ENCODE data around the gene CD320.
"Not testable (repeated sequence)": the region's sequence is repeated elsewhere in the genome, so short reads cannot be mapped to it uniquely, and the experiment has no call there.

Gene CD320

DNA sequence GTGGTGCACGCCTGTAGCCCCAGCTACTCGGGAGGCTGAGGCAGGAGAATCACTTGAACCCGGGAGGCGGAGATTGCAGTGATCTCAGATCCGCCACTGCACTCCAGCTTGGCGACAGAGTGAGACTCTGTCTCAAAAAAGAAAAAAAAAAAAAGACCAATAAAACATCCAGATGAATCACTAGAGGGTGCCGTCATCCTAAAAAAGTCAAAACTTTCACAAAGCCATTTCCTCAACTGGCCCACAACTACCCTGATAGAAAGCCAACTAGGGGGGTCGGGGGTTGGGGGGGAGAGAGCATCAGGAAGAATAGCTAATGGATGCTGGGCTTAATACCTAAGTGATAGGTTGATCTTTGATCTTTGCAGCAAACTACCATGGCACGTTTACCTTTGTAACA, 10.7 kb upstream of the CD320 start:
- WGBS, result 88% methylated on average over 8 of the region's 9 CpGs

DNA sequence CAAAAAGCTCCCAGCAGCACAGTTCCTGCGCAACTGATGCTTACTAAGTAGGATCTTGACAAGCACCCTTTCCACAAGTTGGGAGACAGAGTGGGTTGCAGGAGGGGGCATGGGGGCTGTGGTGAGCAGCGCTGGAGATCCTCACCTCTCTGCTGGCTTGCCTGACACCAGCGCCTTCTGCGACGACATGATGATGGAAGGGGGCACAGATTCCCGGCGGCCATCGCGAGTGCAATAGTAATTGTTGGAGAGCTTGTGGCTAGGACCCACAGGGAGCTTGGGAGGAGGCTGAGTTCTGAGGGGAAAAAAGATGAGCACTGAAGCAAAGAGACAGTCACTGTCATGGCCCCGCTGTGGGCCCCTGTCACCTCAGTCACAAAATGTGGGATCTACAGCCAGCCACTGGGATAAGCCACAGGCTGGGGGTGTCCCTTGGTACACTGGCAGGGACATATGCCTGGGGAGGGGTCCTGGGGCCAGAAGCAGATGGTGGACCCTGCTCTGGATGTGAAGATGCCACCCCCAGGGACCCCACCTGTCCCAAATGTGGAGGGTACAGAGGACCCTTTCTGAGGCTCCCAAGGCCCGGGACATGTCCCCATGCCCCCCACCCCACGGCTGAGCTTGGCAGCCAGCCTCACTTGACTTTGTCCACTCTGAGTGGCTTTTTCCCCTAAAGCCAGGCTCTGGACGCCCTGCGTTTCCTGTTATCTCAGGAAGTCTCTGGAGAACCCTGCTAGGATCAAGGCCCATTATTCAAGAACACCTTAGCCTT, 8.4 kb upstream of the CD320 start:
- Histone ChIP-seq H4K91ac (ENCODE audit: low read length) (no peak overlapping the region), H4K8ac (ENCODE audit: low read length) (no peak overlapping the region), H3K4me3 (ENCODE audit: insufficient read depth in 1 of 2, low read depth in 1 of 2, low read length in 2 of 2) (no peak overlapping the region), H2BK12ac (ENCODE audit: low read length in 2 of 2) (no peak overlapping the region), H3K4me1 (ENCODE audit: control insufficient read depth, insufficient read depth, low read depth, low read length) (peaks cover 8% of the 10 kb centered on the region), H2BK5ac (ENCODE audit: low read depth, low read length, poor library complexity, severe bottlenecking) (no peak overlapping the region), H3K27me3 (ENCODE audit: control insufficient read depth in 1 of 2, insufficient read depth in 1 of 2, low read length in 2 of 2) (no peaks in the 10 kb centered on the region), H3K36me3 (ENCODE audit: control insufficient read depth in 1 of 2, insufficient read depth in 2 of 2, low read depth in 1 of 2, low read length in 2 of 2) (peaks cover 45 to 50% of the 10 kb centered on the region in 2 experiments), H3K9ac (ENCODE audit: low read length) (no peak overlapping the region), H3K14ac (ENCODE audit: low read length in 2 of 2) (no peak overlapping the region), H3K4me2 (ENCODE audit: low read length, poor library complexity, severe bottlenecking) (no peak overlapping the region), H3K79me1 (replicated peaks; ENCODE audit: low read length, poor library complexity, severe bottlenecking) (peaks cover 18% of the 10 kb centered on the region), H2AFZ (ENCODE audit: low read depth, low read length) (no peak overlapping the region), H3K18ac (ENCODE audit: low read depth in 1 of 2, low read length in 2 of 2) (no peak overlapping the region), H2BK120ac (ENCODE audit: low read depth, low read length) (no peak overlapping the region), H3K4ac (ENCODE audit: low read depth in 1 of 2, low read length in 2 of 2) (no peak overlapping the region), H3K27ac (ENCODE audit: low read length, poor library complexity, severe bottlenecking) (no peak overlapping the region), H3K23ac (ENCODE audit: low read length in 2 of 2) (no peak overlapping the region), H2BK15ac (ENCODE audit: low read depth, poor library complexity, severe bottlenecking) (no peak overlapping the region), H2AK5ac (ENCODE audit: low read length, severe bottlenecking) (no peak overlapping the region), H3K9me3 (ENCODE audit: control insufficient read depth, low read length) (no peaks in the 10 kb centered on the region)
- WGBS, result 84% methylated on average over 14 of the region's 14 CpGs
- DNase-seq, result no peak

More for the DNA sequence above, 10.7 kb upstream of the CD320 start:
- not testable (repeated sequence) for H3K27me3 ChIP-seq (ENCODE audit: control insufficient read depth in 1 of 2, insufficient read depth in 1 of 2, low read length in 2 of 2); H3K14ac ChIP-seq (ENCODE audit: low read length in 2 of 2); H3K27ac ChIP-seq (ENCODE audit: low read length, poor library complexity, severe bottlenecking); H4K91ac ChIP-seq (ENCODE audit: low read length); H2BK5ac ChIP-seq (ENCODE audit: low read depth, low read length, poor library complexity, severe bottlenecking); H2BK12ac ChIP-seq (ENCODE audit: low read length in 2 of 2); H2BK15ac ChIP-seq (ENCODE audit: low read depth, poor library complexity, severe bottlenecking); H3K9me3 ChIP-seq (ENCODE audit: control insufficient read depth, low read length); H3K4ac ChIP-seq (ENCODE audit: low read depth in 1 of 2, low read length in 2 of 2); H3K9ac ChIP-seq (ENCODE audit: low read length); H3K4me3 ChIP-seq (ENCODE audit: insufficient read depth in 1 of 2, low read depth in 1 of 2, low read length in 2 of 2); H2AFZ ChIP-seq (ENCODE audit: low read depth, low read length); H3K23ac ChIP-seq (ENCODE audit: low read length in 2 of 2); H4K8ac ChIP-seq (ENCODE audit: low read length); H3K18ac ChIP-seq (ENCODE audit: low read depth in 1 of 2, low read length in 2 of 2); H2BK120ac ChIP-seq (ENCODE audit: low read depth, low read length); H3K4me2 ChIP-seq (ENCODE audit: low read length, poor library complexity, severe bottlenecking); H2AK5ac ChIP-seq (ENCODE audit: low read length, severe bottlenecking)
- H3K36me3 ChIP-seq (ENCODE audit: control insufficient read depth in 1 of 2, insufficient read depth in 2 of 2, low read depth in 1 of 2, low read length in 2 of 2), result peaks cover 34 to 47% of the 10 kb centered on the region in 2 experiments
- DNase-seq, result peak; percentile 22
- peaks cover 14% of the 10 kb centered on the region for H3K4me1 ChIP-seq (ENCODE audit: control insufficient read depth, insufficient read depth, low read depth, low read length)
- peaks cover 17% of the 10 kb centered on the region for H3K79me1 ChIP-seq (replicated peaks; ENCODE audit: low read length, poor library complexity, severe bottlenecking)

DNA sequence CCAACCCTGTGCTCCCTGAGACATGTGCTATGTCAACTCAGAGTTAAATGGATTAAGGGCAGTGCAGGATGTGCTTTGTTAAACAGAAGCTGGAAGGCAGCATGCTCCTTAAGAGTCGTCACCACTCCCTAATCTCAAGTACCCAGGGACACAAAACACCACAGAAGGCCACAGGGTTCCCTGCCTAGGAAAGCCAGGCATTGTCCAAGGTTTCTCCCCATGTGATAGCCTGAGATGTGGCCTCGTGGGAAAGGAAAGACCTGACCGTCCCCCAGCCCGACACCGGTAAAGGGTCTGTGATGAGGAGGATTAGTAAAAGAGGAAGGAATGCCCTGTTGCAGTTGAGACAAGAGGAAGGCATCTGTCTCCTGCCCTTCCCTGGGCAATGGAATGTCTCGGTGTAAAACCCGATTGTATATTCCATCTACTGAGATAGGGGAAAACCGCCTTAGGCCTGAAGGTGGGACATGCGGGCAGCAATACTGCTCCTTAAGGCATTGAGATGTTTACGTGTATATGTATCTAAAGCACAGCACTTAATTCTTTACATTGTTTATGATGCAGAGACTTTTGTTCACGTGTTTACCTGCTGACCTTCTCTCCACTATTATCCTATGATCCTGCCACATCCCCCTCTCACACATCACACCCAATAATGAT, 7.0 kb upstream of the CD320 start:
- not testable (repeated sequence) for H2BK120ac ChIP-seq (ENCODE audit: low read depth, low read length); H4K91ac ChIP-seq (ENCODE audit: low read length); H3K27ac ChIP-seq (ENCODE audit: low read length, poor library complexity, severe bottlenecking); H3K4me2 ChIP-seq (ENCODE audit: low read length, poor library complexity, severe bottlenecking); H3K4me1 ChIP-seq (ENCODE audit: control insufficient read depth, insufficient read depth, low read depth, low read length); H3K18ac ChIP-seq (ENCODE audit: low read depth in 1 of 2, low read length in 2 of 2); H3K4ac ChIP-seq (ENCODE audit: low read depth in 1 of 2, low read length in 2 of 2); H2AK5ac ChIP-seq (ENCODE audit: low read length, severe bottlenecking); H4K8ac ChIP-seq (ENCODE audit: low read length); H2AFZ ChIP-seq (ENCODE audit: low read depth, low read length); H3K27me3 ChIP-seq (ENCODE audit: control insufficient read depth in 1 of 2, insufficient read depth in 1 of 2, low read length in 2 of 2); H3K23ac ChIP-seq (ENCODE audit: low read length in 2 of 2); H2BK12ac ChIP-seq (ENCODE audit: low read length in 2 of 2); H3K9ac ChIP-seq (ENCODE audit: low read length); DNase-seq; H3K4me3 ChIP-seq (ENCODE audit: insufficient read depth in 1 of 2, low read depth in 1 of 2, low read length in 2 of 2); H3K14ac ChIP-seq (ENCODE audit: low read length in 2 of 2); H2BK15ac ChIP-seq (ENCODE audit: low read depth, poor library complexity, severe bottlenecking); H2BK5ac ChIP-seq (ENCODE audit: low read depth, low read length, poor library complexity, severe bottlenecking); H3K9me3 ChIP-seq (ENCODE audit: control insufficient read depth, low read length)
- H3K36me3 ChIP-seq (ENCODE audit: control insufficient read depth in 1 of 2, insufficient read depth in 2 of 2, low read depth in 1 of 2, low read length in 2 of 2), result peaks cover 58 to 63% of the 10 kb centered on the region in 2 experiments
- WGBS, result 94% methylated on average over 9 of the region's 11 CpGs
- peaks cover 19% of the 10 kb centered on the region for H3K79me1 ChIP-seq (replicated peaks; ENCODE audit: low read length, poor library complexity, severe bottlenecking)

DNA sequence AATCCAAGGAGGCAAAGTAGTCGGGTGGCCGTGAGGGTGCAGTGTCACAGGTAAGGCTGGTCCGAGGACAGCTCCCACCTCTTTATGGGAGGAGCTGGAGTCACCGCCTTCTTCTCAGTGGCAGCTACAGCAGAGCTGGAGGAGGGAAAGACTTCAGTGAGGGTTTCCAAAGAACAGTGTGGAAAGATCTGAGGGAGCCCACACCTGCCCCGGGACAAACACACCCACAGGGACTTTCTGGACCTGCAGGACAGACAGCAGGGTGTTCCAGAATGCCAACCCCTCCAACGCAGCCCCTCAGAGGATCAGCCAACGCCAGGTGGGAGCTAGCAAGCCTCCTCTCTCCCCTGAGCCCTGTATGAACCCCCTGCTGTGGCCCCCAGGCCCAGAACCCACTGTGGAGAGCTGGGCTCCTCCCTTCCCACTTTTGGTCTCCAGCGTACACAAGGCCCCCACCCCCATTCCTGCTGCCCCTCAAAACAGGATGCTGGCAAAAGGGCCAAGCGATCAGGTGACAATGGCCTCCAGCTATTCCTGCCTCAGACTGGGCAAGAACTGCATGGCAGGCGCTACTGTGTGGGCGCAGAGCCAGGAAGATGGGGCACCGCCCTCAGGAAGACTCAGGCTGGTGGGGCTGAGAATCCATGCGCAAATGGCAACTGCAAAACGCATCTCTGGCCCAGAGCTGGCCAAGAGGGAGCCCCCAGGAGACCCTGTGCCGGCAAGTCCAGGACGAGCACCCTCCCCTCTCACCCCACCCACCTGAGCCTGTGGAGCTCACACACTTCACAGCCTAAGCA, 3.5 kb upstream of the CD320 start:
- H2BK12ac ChIP-seq (ENCODE audit: low read length in 2 of 2), result no peak overlapping the region
- H3K4ac ChIP-seq (ENCODE audit: low read depth in 1 of 2, low read length in 2 of 2), result no peak overlapping the region
- no peak overlapping the region for H4K91ac ChIP-seq (ENCODE audit: low read length)
- DNase-seq, result no peak
- H3K79me1 ChIP-seq (replicated peaks; ENCODE audit: low read length, poor library complexity, severe bottlenecking), result peaks cover 16% of the 10 kb centered on the region
- no peak overlapping the region for H2AFZ ChIP-seq (ENCODE audit: low read depth, low read length)
- H4K8ac ChIP-seq (ENCODE audit: low read length), result no peak overlapping the region
- H3K4me1 ChIP-seq (ENCODE audit: control insufficient read depth, insufficient read depth, low read depth, low read length), result peaks cover 17% of the 10 kb centered on the region
- no peaks in the 10 kb centered on the region for H3K9me3 ChIP-seq (ENCODE audit: control insufficient read depth, low read length)
- no peaks in the 10 kb centered on the region for H3K27me3 ChIP-seq (ENCODE audit: control insufficient read depth in 1 of 2, insufficient read depth in 1 of 2, low read length in 2 of 2)
- H2BK15ac ChIP-seq (ENCODE audit: low read depth, poor library complexity, severe bottlenecking), result no peak overlapping the region
- no peak overlapping the region for H3K4me2 ChIP-seq (ENCODE audit: low read length, poor library complexity, severe bottlenecking)
- H2BK120ac ChIP-seq (ENCODE audit: low read depth, low read length), result no peak overlapping the region
- no peak overlapping the region for H3K23ac ChIP-seq (ENCODE audit: low read length in 2 of 2)
- H2BK5ac ChIP-seq (ENCODE audit: low read depth, low read length, poor library complexity, severe bottlenecking), result no peak overlapping the region
- no peak overlapping the region for H3K9ac ChIP-seq (ENCODE audit: low read length)
- H3K27ac ChIP-seq (ENCODE audit: low read length, poor library complexity, severe bottlenecking), result no peak overlapping the region
- H3K14ac ChIP-seq (ENCODE audit: low read length in 2 of 2), result no peak overlapping the region
- no peak overlapping the region for H2AK5ac ChIP-seq (ENCODE audit: low read length, severe bottlenecking)
- H3K36me3 ChIP-seq (ENCODE audit: control insufficient read depth in 1 of 2, insufficient read depth in 2 of 2, low read depth in 1 of 2, low read length in 2 of 2), result peaks cover 65 to 67% of the 10 kb centered on the region in 2 experiments
- H3K4me3 ChIP-seq (ENCODE audit: insufficient read depth in 1 of 2, low read depth in 1 of 2, low read length in 2 of 2), result no peak overlapping the region
- H3K18ac ChIP-seq (ENCODE audit: low read depth in 1 of 2, low read length in 2 of 2), result no peak overlapping the region
- 93% methylated on average over 15 of the region's 16 CpGs for WGBS
